PC-9 (cell line): ENCODE measurements around the gene SEMA4C. TPM values are rescaled to one million over a fixed set of nuclear protein-coding genes. Genes with fewer than 3 reads are reported as not detected.

Source experiments
- BruUV-seq: library from RNA; stranded (reverse); fragments of 400-500 nt; replicated peaks from 2 replicates; lab custom pipeline; 2021; lab: Mats Ljungman, UMichigan
- CTCF ChIA-PET: fragments of 300-600 bp; sonication (Branson Sonifier 250); formaldehyde crosslinking; loops from one replicate; lab custom pipeline; 2022; ENCODE audit warnings: antibody characterized with exemption; lab: Charles Lee
- POLR2A ChIA-PET: fragments of 300-600 bp; sonication (Branson Sonifier 250); formaldehyde crosslinking; loops from one replicate; lab custom pipeline; 2022; ENCODE audit warnings: antibody characterized with exemption; ENCODE audit not compliant: unreplicated experiment; lab: Charles Lee
- DNase-seq, 2 experiments: peaks; one replicate each; pipeline versions ENCODE4 v3.0.0 to v3.0.0-alpha.2; 2015 to 2022; ENCODE audit warnings: mixed read lengths in 1 of 2
- H2AFZ ChIP-seq: fragments of 200-600 bp; sonication (generic); 2 replicates; pipeline ENCODE4 v1.8.1; 2017; ENCODE audit warnings: antibody characterized with exemption
- H3F3A ChIP-seq: fragments of 200-600 bp; sonication (generic); 2 replicates; pipeline ENCODE4 v1.8.1; 2017; ENCODE audit warnings: antibody characterized with exemption, mild to moderate bottlenecking, low read depth; ENCODE audit not compliant: insufficient read depth
- H3K27ac ChIP-seq: fragments of 200-600 bp; sonication (generic); 2 replicates; pipeline ENCODE4 v1.6.1; 2016; ENCODE audit warnings: mixed run types
- H3K27me3 ChIP-seq: fragments of 200-600 bp; sonication (generic); 2 replicates; pipeline ENCODE4 v1.6.1; 2016; ENCODE audit warnings: low read depth, mixed run types; ENCODE audit not compliant: insufficient read depth
- H3K36me3 ChIP-seq: fragments of 200-600 bp; sonication (generic); 2 replicates; pipeline ENCODE4 v1.6.1; 2016; ENCODE audit warnings: low read depth, mixed run types
- H3K4me1 ChIP-seq: fragments of 200-600 bp; sonication (generic); replicated peaks from 2 replicates; pipeline ENCODE4 v1.6.1; 2016; ENCODE audit warnings: mixed run types; ENCODE audit not compliant: insufficient read depth
- H3K4me2 ChIP-seq: fragments of 200-600 bp; sonication (generic); 2 replicates; pipeline ENCODE4 v1.6.1; 2017; ENCODE audit warnings: mixed run types
- H3K4me3 ChIP-seq: fragments of 200-600 bp; sonication (generic); 2 replicates; pipeline ENCODE4 v1.6.1; 2016; ENCODE audit warnings: mixed run types
- H3K79me2 ChIP-seq: fragments of 200-600 bp; sonication (generic); 2 replicates; pipeline ENCODE4 v1.6.1; 2017; ENCODE audit warnings: low read depth, mixed run types
- H3K9me2 ChIP-seq: fragments of 200-600 bp; sonication (generic); 2 replicates; pipeline ENCODE4 v1.8.1; 2017; ENCODE audit warnings: mild to moderate bottlenecking; ENCODE audit not compliant: insufficient read depth
- H3K9me3 ChIP-seq: fragments of 200-600 bp; sonication (generic); 2 replicates; pipeline ENCODE4 v1.8.1; 2016; ENCODE audit warnings: low read depth; ENCODE audit not compliant: insufficient read depth
- H4K20me1 ChIP-seq: fragments of 200-600 bp; sonication (generic); 2 replicates; pipeline ENCODE4 v1.8.1; 2017; ENCODE audit not compliant: insufficient read depth
- EZH2 ChIP-seq: fragments of 200-600 bp; sonication (generic); IDR thresholded peaks from 2 replicates; pipeline ENCODE4 v1.8.0; 2017; ENCODE audit warnings: antibody characterized with exemption, low read depth
- intact Hi-C: fragments of 100-400 bp; cut with micrococcal nuclease; formaldehyde crosslinking; loops from one replicate; pipeline ENCODE4 v1.10.0; 2022; ENCODE audit not compliant: unreplicated experiment
- total RNA-seq: library from RNA; stranded (reverse); gene quantifications from 2 replicates; pipeline ENCODE4 v1.2.3, GENCODE V29; 2021
- TF ChIP-seq, protein P1 (sequence below): fragments of 200-600 bp; sonication (generic); conservative IDR thresholded peaks from 2 replicates; pipeline ENCODE4 v1.6.1; 2017; ENCODE audit warnings: mixed run types, antibody characterized with exemption, mild to moderate bottlenecking, moderate library complexity

SEMA4C gene
- total RNA-seq, 1 experiment from 2014 or later = 52.8 TPM

DNA sequence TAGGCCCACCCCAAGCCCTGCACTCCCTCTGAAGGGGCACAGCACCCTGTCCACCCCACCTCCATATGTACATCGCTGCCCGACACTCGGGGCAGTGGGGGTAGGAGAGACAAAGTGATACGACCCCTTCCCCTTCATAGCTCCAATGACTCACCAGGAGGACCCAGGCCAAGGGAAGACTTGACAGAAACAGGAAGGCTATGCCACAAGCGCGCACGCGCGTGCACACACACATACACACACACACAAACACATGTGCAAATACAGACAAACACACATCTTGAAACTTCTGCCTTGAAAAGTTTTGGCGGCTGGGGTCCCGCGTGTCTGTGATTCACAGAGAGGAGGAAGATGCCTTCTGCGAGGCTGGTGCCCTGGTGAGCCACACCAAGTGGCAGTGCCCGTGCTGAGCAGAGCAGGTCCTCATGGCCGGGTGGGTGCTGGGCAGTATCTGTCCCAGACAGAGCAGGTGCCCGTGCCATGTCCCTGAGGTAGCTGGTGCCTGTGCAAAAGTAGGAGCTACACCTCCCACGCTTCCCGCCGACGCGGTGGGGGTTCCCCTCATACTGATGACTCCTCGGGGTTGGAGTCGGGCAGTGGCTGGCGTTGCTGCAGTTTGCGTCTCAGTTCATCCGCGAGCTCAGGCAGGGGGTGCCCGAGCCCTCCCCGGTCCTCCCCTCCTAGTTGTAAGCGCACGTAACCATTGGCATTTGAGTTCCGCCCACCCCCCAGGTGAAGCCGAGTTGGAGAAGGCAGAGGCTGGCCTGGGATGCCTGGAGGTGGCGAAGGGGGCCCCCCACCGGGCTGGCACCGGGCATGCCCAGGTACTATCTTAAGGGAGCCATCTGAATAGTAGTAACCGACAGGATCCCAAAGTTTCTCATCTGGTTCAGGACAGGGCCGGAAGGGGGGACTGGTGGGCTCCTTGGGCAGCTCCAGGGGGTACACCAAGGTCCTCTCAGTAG lies 9.5 kb downstream of the SEMA4C start:
- Histone ChIP-seq H3K27me3 (no peaks in the 10 kb centered on the region), H3K4me3 (no peak overlapping the region), H3K4me1 (peaks cover 10% of the 10 kb centered on the region), H3K4me2 (no peak overlapping the region), H2AFZ (no peak overlapping the region), H3K79me2 (peaks cover 22% of the 10 kb centered on the region), H3K36me3 (peaks cover 33% of the 10 kb centered on the region), H3K27ac (no peak overlapping the region), H3K9me3 (no peaks in the 10 kb centered on the region), H4K20me1 (peaks cover 4% of the 10 kb centered on the region; the same call in 1 of the 2 replicates), H3F3A (peaks cover 15% of the 10 kb centered on the region; the same call in 1 of the 2 replicates), H3K9me2 (no peaks in the 10 kb centered on the region)
- POLR2A ChIA-PET = interaction anchor here (0.6 kb wide), 1 partner anchor 613 kb away, joined by 4 read pairs; no protein-coding TSS in a partner anchor
- TF ChIP-seq, protein P1, sequence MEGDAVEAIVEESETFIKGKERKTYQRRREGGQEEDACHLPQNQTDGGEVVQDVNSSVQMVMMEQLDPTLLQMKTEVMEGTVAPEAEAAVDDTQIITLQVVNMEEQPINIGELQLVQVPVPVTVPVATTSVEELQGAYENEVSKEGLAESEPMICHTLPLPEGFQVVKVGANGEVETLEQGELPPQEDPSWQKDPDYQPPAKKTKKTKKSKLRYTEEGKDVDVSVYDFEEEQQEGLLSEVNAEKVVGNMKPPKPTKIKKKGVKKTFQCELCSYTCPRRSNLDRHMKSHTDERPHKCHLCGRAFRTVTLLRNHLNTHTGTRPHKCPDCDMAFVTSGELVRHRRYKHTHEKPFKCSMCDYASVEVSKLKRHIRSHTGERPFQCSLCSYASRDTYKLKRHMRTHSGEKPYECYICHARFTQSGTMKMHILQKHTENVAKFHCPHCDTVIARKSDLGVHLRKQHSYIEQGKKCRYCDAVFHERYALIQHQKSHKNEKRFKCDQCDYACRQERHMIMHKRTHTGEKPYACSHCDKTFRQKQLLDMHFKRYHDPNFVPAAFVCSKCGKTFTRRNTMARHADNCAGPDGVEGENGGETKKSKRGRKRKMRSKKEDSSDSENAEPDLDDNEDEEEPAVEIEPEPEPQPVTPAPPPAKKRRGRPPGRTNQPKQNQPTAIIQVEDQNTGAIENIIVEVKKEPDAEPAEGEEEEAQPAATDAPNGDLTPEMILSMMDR = no peak
- TF ChIP-seq EZH2 = no peak
- intact Hi-C loops = no loop called here
- no peak for DNase-seq
- CTCF ChIA-PET = no interaction called here
- BruUV-seq = no TSS peak

DNA sequence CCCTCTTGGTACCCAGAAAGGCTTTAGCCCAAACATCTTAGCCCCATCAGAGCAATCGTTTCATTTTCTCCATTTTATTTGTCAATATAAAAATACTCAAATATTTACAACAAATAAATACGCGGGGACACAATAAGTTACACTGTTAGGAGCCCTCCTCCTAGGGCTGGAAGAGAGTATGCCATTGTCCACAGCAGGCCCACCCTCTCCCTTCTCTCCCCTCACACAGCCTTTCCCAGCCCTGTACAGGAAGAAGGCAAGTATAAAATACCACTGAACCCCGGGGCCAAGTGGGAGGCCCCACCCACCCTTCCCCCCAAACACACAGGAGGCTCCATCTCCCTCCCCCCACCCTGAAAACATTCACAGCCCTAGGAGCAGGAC lies 10.2 kb downstream of the SEMA4C start:
- no peaks in the 10 kb centered on the region for H3K27me3 ChIP-seq
- peaks cover 27% of the 10 kb centered on the region; the same call in 1 of the 2 replicates for H3K36me3 ChIP-seq
- no peak overlapping the region for H2AFZ ChIP-seq
- no peak overlapping the region for H3K27ac ChIP-seq
- H3K9me2 ChIP-seq = no peaks in the 10 kb centered on the region
- no TSS peak for BruUV-seq
- peaks cover 20% of the 10 kb centered on the region; the same call in 1 of the 2 replicates for H3K79me2 ChIP-seq
- POLR2A ChIA-PET = no interaction called here
- H3K4me1 ChIP-seq = peaks cover 10% of the 10 kb centered on the region
- intact Hi-C loops = loop anchor here (2.0 to 5.0 kb wide), 2 partner anchors 27 to 38 kb away; no protein-coding TSS in a partner anchor
- CTCF ChIA-PET = no interaction called here
- H3K4me2 ChIP-seq = no peak overlapping the region
- H3K9me3 ChIP-seq = no peaks in the 10 kb centered on the region
- DNase-seq = no peak
- TF ChIP-seq, protein P1 = no peak
- no peak for TF ChIP-seq EZH2
- H3F3A ChIP-seq = peaks cover 15% of the 10 kb centered on the region; the same call in 1 of the 2 replicates
- no peak overlapping the region for H3K4me3 ChIP-seq
- peaks cover 4% of the 10 kb centered on the region; the same call in 1 of the 2 replicates for H4K20me1 ChIP-seq

DNA sequence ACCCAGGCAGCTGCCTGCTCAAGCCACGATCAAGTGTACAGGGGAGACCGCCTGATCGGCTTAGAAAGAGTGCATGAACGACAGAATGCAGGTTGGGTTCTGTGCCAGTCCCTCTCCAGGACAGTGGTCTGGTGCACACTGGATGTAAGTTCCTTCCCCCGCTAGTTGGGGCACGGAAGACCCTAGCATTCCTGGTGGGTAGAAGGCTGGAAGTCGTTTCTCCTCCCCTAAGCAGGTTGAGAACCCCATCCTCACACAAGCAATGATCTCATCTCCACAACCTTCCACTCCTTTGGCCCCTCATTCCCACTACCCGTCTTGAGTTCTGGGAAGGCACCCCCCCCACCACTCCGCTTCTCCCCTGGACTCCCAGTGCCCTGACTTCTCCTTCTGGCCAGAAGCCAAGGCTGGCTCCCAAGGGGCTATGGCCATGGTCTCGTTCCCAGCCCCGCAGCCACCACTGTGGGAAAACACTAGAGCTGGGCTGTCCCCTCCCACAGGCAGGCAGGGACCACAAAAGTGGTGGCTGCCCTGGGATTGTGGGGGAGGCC lies 10.7 kb downstream of the SEMA4C start:
- Histone ChIP-seq H3K4me1 (peaks cover 10% of the 10 kb centered on the region), H3K79me2 (peaks cover 20% of the 10 kb centered on the region; the same call in 1 of the 2 replicates), H3K9me2 (no peaks in the 10 kb centered on the region), H3K27me3 (no peaks in the 10 kb centered on the region), H4K20me1 (peaks cover 4% of the 10 kb centered on the region; the same call in 1 of the 2 replicates), H3K9me3 (no peaks in the 10 kb centered on the region), H3K27ac (no peak overlapping the region), H3F3A (peaks cover 15% of the 10 kb centered on the region; the same call in 1 of the 2 replicates), H2AFZ (no peak overlapping the region), H3K4me3 (no peak overlapping the region; the same call in 1 of the 2 replicates), H3K36me3 (peaks cover 22% of the 10 kb centered on the region; the same call in 1 of the 2 replicates), H3K4me2 (peak overlapping the region; percentile 85; the same call in 1 of the 2 replicates)
- ChIA-PET POLR2A (interaction anchor here (1.0 kb wide), 1 partner anchor 10 kb away, joined by 4 read pairs; no protein-coding TSS in a partner anchor), CTCF (interaction anchor here (1.8 to 2.0 kb wide), 3 partner anchors 9 to 92 kb away, joined by 7 to 36 read pairs (median 14); no protein-coding TSS in a partner anchor)
- no TSS peak for BruUV-seq
- DNase-seq = no peak
- intact Hi-C loops = loop anchor here (2.0 to 5.0 kb wide), 2 partner anchors 26 to 38 kb away; no protein-coding TSS in a partner anchor
- TF ChIP-seq, protein P1 = no peak
- TF ChIP-seq EZH2 = no peak
